CD4-positive, CD25-positive, alpha-beta regulatory T cell (primary cell): ENCODE results near the gene DCST2. TPM values are rescaled to one million over a fixed set of nuclear protein-coding genes. Genes with fewer than 3 reads are reported as not detected.
A peak's percentile ranks its signal among the peaks of the same experiment; 100 is the strongest.
"Not testable (repeated sequence)": the region's sequence is repeated elsewhere in the genome, so short reads cannot be mapped to it uniquely, and the experiment has no call there.

Experiments
- ATAC-seq, 2 donors: fragments of 150-1000 bp; cut with Tn5 transposase; one replicate each; pipeline ENCODE4 v1.10.0; 2021; ENCODE audit warnings: low read depth in 2 of 2, moderate number of reproducible peaks in 2 of 2, moderate library complexity in 1 of 2
- DNase-seq, 3 donors: peaks; one replicate each; pipeline versions ENCODE4 v3.0.0 to v3.0.0-alpha.2; 2012 to 2022; ENCODE audit warnings: mixed read lengths in 1 of 3
- H3K27ac ChIP-seq: one replicate; pipeline ENCODE4 v1.7.0; 2013; ENCODE audit warnings: mild to moderate bottlenecking, low read length; ENCODE audit not compliant: insufficient read depth, poor library complexity, severe bottlenecking
- H3K27me3 ChIP-seq: one replicate; pipeline ENCODE4 v1.7.0; 2013; ENCODE audit warnings: low read length; ENCODE audit not compliant: control insufficient read depth, insufficient read depth
- H3K36me3 ChIP-seq: one replicate; pipeline ENCODE4 v1.7.0; 2013; ENCODE audit warnings: mild to moderate bottlenecking, low read length, moderate library complexity; ENCODE audit not compliant: control insufficient read depth, insufficient read depth
- H3K4me1 ChIP-seq: 2 replicates; pipeline ENCODE4 v1.7.0; 2013; ENCODE audit warnings: mild to moderate bottlenecking, low read length; ENCODE audit not compliant: insufficient read depth, control insufficient read depth, poor library complexity, severe bottlenecking
- H3K4me3 ChIP-seq: one replicate; pipeline ENCODE4 v1.7.0; 2013; ENCODE audit warnings: low read depth, mild to moderate bottlenecking, low read length, moderate library complexity
- H3K9me3 ChIP-seq, 2 experiments: 1 replicate in 1 of 2; 2 replicates in 1 of 2; pipeline ENCODE4 v1.7.0; 2013; ENCODE audit warnings: low read length in 2 of 2, mild to moderate bottlenecking in 1 of 2, moderate library complexity in 1 of 2; ENCODE audit not compliant: control insufficient read depth in 2 of 2
- H3K27ac Mint-ChIP-seq, 3 donors: one replicate each; pipeline ENCODE4 v1.8.0; 2020 to 2022; ENCODE audit warnings: mild to moderate bottlenecking in 3 of 3, mixed read lengths in 3 of 3, moderate library complexity in 2 of 3
- H3K27me3 Mint-ChIP-seq: one replicate; pipeline ENCODE4 v1.8.0; 2022; ENCODE audit warnings: mild to moderate bottlenecking, mixed read lengths
- H3K36me3 Mint-ChIP-seq: one replicate; pipeline ENCODE4 v1.8.0; 2020; ENCODE audit warnings: mixed read lengths
- H3K4me1 Mint-ChIP-seq, 4 donors: one replicate each; pipeline ENCODE4 v1.8.0; 2020 to 2022; ENCODE audit warnings: mixed read lengths in 4 of 4, mild to moderate bottlenecking in 1 of 4
- H3K4me3 Mint-ChIP-seq, 4 donors: one replicate each; pipeline ENCODE4 v1.8.0; 2020 to 2022; ENCODE audit warnings: mild to moderate bottlenecking in 4 of 4, mixed read lengths in 4 of 4, moderate library complexity in 3 of 4
- H3K9me3 Mint-ChIP-seq, 7 donors: one replicate each; pipeline ENCODE4 v1.8.0; 2020 to 2022; ENCODE audit warnings: mixed read lengths in 7 of 7, mild to moderate bottlenecking in 3 of 7, moderate library complexity in 2 of 7
- polyA plus RNA-seq, 4 donors: library from polyadenylated mRNA; unstranded; fragments of 300-500 nt; fragmentation: Illumina TruSeq; gene quantifications; one replicate each; pipeline ENCODE4 v1.2.3, GENCODE V29; 2021
- total RNA-seq: library from RNA; stranded (reverse); gene quantifications from one replicate; pipeline ENCODE4 v1.2.3, GENCODE V29; 2022

DCST2 gene
- total and polyA plus RNA-seq, 5 donors from 2014 or later = 1.4 TPM; not detected in 4

- Mint-ChIP-seq H3K4me3 (peak overlapping the region; percentile 89 to 99 (median 94)), H3K27me3 (no peaks in the 10 kb centered on the region), H3K9me3 (peaks cover 0 to 2% (median 0%) of the 10 kb centered on the region in 7 donors), H3K27ac (peak overlapping the region; percentile 83 to 96 (median 94)), H3K4me1 (peaks cover 0 to 44% (median 22%) of the 10 kb centered on the region in 4 donors), H3K36me3 (no peaks in the 10 kb centered on the region)
- Histone ChIP-seq H3K4me3 (peak overlapping the region; percentile 65), H3K27me3 (no peaks in the 10 kb centered on the region), H3K36me3 (no peaks in the 10 kb centered on the region), H3K4me1 (peaks cover 48% of the 10 kb centered on the region), H3K27ac (peak overlapping the region; percentile 96), H3K9me3 (no peaks in the 10 kb centered on the region)
- DNase-seq (peak; percentile 43 to 56 (median 51)), ATAC-seq (no peak)
Measured at GRCh38 chr1:154999571-155000410, 33.8 kb downstream of the DCST2 start.

GRCh38 chr1:154998818-154999570 is 34.6 kb downstream of the DCST2 start:
- peak overlapping the region; percentile 64 for H3K4me3 ChIP-seq
- no peaks in the 10 kb centered on the region for H3K9me3 ChIP-seq
- H3K36me3 Mint-ChIP-seq = no peaks in the 10 kb centered on the region
- H3K4me3 Mint-ChIP-seq = peak overlapping the region; percentile 88 to 99 (median 91)
- no peaks in the 10 kb centered on the region for H3K27me3 Mint-ChIP-seq
- peaks cover 0 to 37% (median 17%) of the 10 kb centered on the region in 4 donors for H3K4me1 Mint-ChIP-seq
- H3K27ac Mint-ChIP-seq = peak overlapping the region; percentile 83 to 96 (median 94)
- no peak for ATAC-seq
- peak overlapping the region; percentile 96 for H3K27ac ChIP-seq
- no peaks in the 10 kb centered on the region for H3K36me3 ChIP-seq
- H3K27me3 ChIP-seq = no peaks in the 10 kb centered on the region
- H3K4me1 ChIP-seq = peaks cover 40% of the 10 kb centered on the region
- peaks cover 0 to 2% (median 0%) of the 10 kb centered on the region in 7 donors for H3K9me3 Mint-ChIP-seq
- DNase-seq = peak; percentile 50 to 80 (median 50)

DNA sequence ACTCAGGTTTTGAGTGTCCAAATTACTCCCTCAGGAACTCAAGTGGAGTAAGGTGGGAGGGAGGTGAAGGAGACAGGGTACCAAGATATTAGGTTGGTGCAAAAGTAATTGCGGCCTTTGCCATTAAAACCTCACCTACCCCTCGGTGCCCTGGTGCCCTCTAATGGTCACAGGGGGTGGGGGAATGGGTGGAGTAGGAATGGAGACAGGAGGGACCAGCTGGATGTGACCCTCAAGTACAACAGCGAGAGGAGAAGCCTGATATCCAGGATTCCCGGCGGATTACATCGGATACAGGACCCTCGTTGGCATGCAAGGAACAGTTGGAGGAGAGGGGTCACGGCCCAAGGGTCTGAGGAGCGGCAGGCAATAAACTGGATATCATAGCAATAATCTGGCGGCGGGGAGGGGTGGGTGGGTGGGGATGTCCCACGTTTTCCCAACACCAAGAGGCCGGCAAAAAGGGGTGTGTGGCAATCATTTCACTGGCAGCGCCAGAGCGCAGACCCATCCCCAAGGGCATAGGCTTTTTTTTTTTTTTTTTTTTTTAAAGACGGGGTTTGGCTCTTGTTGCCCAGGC is 35.3 kb downstream of the DCST2 start:
- peak overlapping the region in 2 of 4 donors; percentile 33 to 99 for H3K4me3 Mint-ChIP-seq
- DNase-seq = no peak
- H3K27me3 Mint-ChIP-seq = no peaks in the 10 kb centered on the region
- Histone ChIP-seq H3K4me1 (peaks cover 36% of the 10 kb centered on the region), H3K9me3 (no peaks in the 10 kb centered on the region), H3K4me3 (no peak overlapping the region), H3K27ac (no peak overlapping the region), H3K27me3 (no peaks in the 10 kb centered on the region), H3K36me3 (no peaks in the 10 kb centered on the region)
- ATAC-seq = no peak
- H3K9me3 Mint-ChIP-seq = peaks cover 0 to 2% (median 0%) of the 10 kb centered on the region in 7 donors
- H3K27ac Mint-ChIP-seq = peak overlapping the region in 1 of 3 donors; percentile 83
- no peaks in the 10 kb centered on the region for H3K36me3 Mint-ChIP-seq
- H3K4me1 Mint-ChIP-seq = peaks cover 0 to 33% (median 15%) of the 10 kb centered on the region in 4 donors

GRCh38 chr1:154996966-154997701 is 36.4 kb downstream of the DCST2 start:
- Histone ChIP-seq H3K9me3 (no peaks in the 10 kb centered on the region), H3K4me3 (no peak overlapping the region), H3K27me3 (no peaks in the 10 kb centered on the region), H3K27ac (no peak overlapping the region), H3K4me1 (peaks cover 29% of the 10 kb centered on the region), H3K36me3 (no peaks in the 10 kb centered on the region)
- DNase-seq (no peak), ATAC-seq (no peak)
- Mint-ChIP-seq H3K9me3 (peaks cover 0 to 2% (median 0%) of the 10 kb centered on the region in 7 donors), H3K27ac (peak overlapping the region in 2 of 3 donors; percentile 14 to 73), H3K4me3 (peak overlapping the region in 2 of 4 donors; percentile 27 to 85), H3K27me3 (no peaks in the 10 kb centered on the region), H3K36me3 (peaks cover 3% of the 10 kb centered on the region), H3K4me1 (peaks cover 0 to 33% (median 15%) of the 10 kb centered on the region in 4 donors)

- H3K4me3 Mint-ChIP-seq = peak overlapping the region in 1 of 4 donors; percentile 65
- H3K36me3 Mint-ChIP-seq, H3K4me3 ChIP-seq, H3K27me3 Mint-ChIP-seq, H3K27me3 ChIP-seq, ATAC-seq, DNase-seq, H3K27ac ChIP-seq, H3K36me3 ChIP-seq, H3K9me3 Mint-ChIP-seq, H3K9me3 ChIP-seq: not testable (repeated sequence)
- peaks cover 18% of the 10 kb centered on the region for H3K4me1 ChIP-seq
- peak overlapping the region in 1 of 3 donors; percentile 24 for H3K27ac Mint-ChIP-seq
- H3K4me1 Mint-ChIP-seq = peaks cover 0 to 33% (median 15%) of the 10 kb centered on the region in 4 donors
Measured at GRCh38 chr1:154995301-154995983, 38.1 kb downstream of the DCST2 start.

DNA sequence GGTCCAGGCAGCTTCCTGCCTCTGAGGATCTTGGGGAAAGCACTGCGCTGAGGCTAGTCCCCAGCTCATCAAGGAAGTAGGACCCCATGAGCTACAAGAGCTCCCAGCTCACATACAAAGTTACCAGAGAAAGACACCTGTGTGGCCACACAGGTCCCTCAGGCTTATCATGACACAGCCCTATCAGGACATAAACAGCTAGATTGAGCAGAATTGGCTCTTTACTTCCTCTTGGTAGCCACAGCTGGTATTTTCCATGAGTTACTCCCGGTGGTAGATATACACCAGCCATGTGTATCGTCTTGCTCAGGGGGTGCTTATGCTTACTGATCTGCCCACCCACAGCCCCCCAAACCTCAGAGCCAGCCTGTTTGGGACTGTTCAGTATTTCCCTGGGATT is 39.0 kb downstream of the DCST2 start:
- peaks cover 6% of the 10 kb centered on the region for H3K36me3 Mint-ChIP-seq
- H3K4me1 Mint-ChIP-seq = peaks cover 0 to 26% (median 11%) of the 10 kb centered on the region in 4 donors
- no peaks in the 10 kb centered on the region for H3K9me3 ChIP-seq
- H3K4me1 ChIP-seq = peaks cover 10% of the 10 kb centered on the region
- ATAC-seq = no peak
- H3K27ac Mint-ChIP-seq = peak overlapping the region in 2 of 3 donors; percentile 24 to 55
- no peak overlapping the region for H3K27ac ChIP-seq
- H3K4me3 ChIP-seq = no peak overlapping the region
- peak overlapping the region in 1 of 4 donors; percentile 65 for H3K4me3 Mint-ChIP-seq
- no peaks in the 10 kb centered on the region for H3K9me3 Mint-ChIP-seq
- no peak for DNase-seq
- no peaks in the 10 kb centered on the region for H3K27me3 Mint-ChIP-seq
- H3K36me3 ChIP-seq = peaks cover 11% of the 10 kb centered on the region
- no peaks in the 10 kb centered on the region for H3K27me3 ChIP-seq
